Measurements from ENCODE around the gene CD200. TPM values are rescaled to one million over a fixed set of nuclear protein-coding genes. Genes with fewer than 3 reads are reported as not detected.

The CD200 gene
- total RNA-seq, 1 experiment from 2014 or later: 46.8 TPM

GRCh38 chr3:112302881-112303763, 29.8 kb upstream of the CD200 start (continued):
- TF ChIP-seq MAX (CRISPR knock-in tag; IDR thresholded peaks at IDR 0.05) (peak; percentile 51; the same call in 1 of the 2 replicates), CREM (CRISPR knock-in tag; IDR thresholded peaks at IDR 0.05) (peak; percentile 31; the same call in 1 of the 2 replicates)

- CTCF ChIA-PET: interaction anchor here (0.7 to 3.8 kb wide), 8 partner anchors 10 to 192 kb away, joined by 3 to 41 read pairs (median 9); partner anchors contain the start of genes CD200 and SLC9C1
- POLR2A ChIA-PET: interaction anchor here (0.6 to 2.1 kb wide), 3 partner anchors 10 to 53 kb away, joined by 4 to 6 read pairs (median 5); partner anchors contain the start of genes CD200 and SLC9C1
- TF ChIP-seq STAT6 (CRISPR knock-in tag; conservative IDR thresholded peaks at IDR 0.05; ENCODE audit: low read depth) (no peak), JAZF1 (CRISPR knock-in tag; IDR thresholded peaks at IDR 0.05) (no peak), NR1H2 (CRISPR knock-in tag; IDR thresholded peaks at IDR 0.05) (no peak), ELF4 (CRISPR knock-in tag; IDR thresholded peaks at IDR 0.05; ENCODE audit: low read depth) (no peak), ZNF671 (CRISPR knock-in tag; IDR thresholded peaks at IDR 0.05) (no peak), ZBTB21 (CRISPR knock-in tag; IDR thresholded peaks at IDR 0.05; ENCODE audit: borderline replicate concordance) (no peak), ZNF281 (CRISPR knock-in tag; IDR thresholded peaks at IDR 0.05) (no peak), NFYB (CRISPR knock-in tag; conservative IDR thresholded peaks at IDR 0.05; ENCODE audit: low read depth) (no peak), RELA (CRISPR knock-in tag; IDR thresholded peaks at IDR 0.05; ENCODE audit: borderline replicate concordance) (no peak), IRF2 (CRISPR knock-in tag; IDR thresholded peaks at IDR 0.05; ENCODE audit: borderline replicate concordance, low read depth) (no peak), NFATC4 (CRISPR knock-in tag; IDR thresholded peaks at IDR 0.05) (no peak), MXD4 (CRISPR knock-in tag; IDR thresholded peaks at IDR 0.05; ENCODE audit: borderline replicate concordance) (no peak), CREB1 (CRISPR knock-in tag; IDR thresholded peaks at IDR 0.05) (no peak), USF1 (CRISPR knock-in tag; IDR thresholded peaks at IDR 0.05) (no peak), CBFB (CRISPR knock-in tag; IDR thresholded peaks at IDR 0.05; ENCODE audit: low read depth) (no peak), NR3C1 (CRISPR knock-in tag; conservative IDR thresholded peaks at IDR 0.05; ENCODE audit: low read depth) (no peak), ATF1 (CRISPR knock-in tag; IDR thresholded peaks at IDR 0.05) (no peak), MYBL2 (CRISPR knock-in tag; IDR thresholded peaks at IDR 0.05) (no peak), PRDM15 (CRISPR knock-in tag; IDR thresholded peaks at IDR 0.05) (no peak)
- Mint-ChIP-seq H3K9me3 (peaks cover 13% of the 10 kb centered on the region), H3K4me1 (peaks cover 21% of the 10 kb centered on the region), H3K27me3 (ENCODE audit: low read depth) (no peaks in the 10 kb centered on the region), H3K27ac (no peak overlapping the region), H3K4me3 (no peak overlapping the region), H3K36me3 (peaks cover 15% of the 10 kb centered on the region)
- DNase-seq (ENCODE audit: low spot score): no peak
- peak; percentile 7 for ATAC-seq
These were observed 29.1 kb upstream of the CD200 start for GRCh38 chr3:112303764-112304325.

Measured in WTC11 (cell line).